Measurements from ENCODE around the gene AOAH. TPM values are rescaled to one million over a fixed set of nuclear protein-coding genes. Genes with fewer than 3 reads are reported as not detected.

Gene AOAH
- total and polyA plus RNA-seq, 9 of the 15 experiments (the other 6 are each of a cell fraction or from before 2014, with no cell fraction given), result not detected

GRCh38 chr7:36605261-36606051 is 118.8 kb downstream of the AOAH start (continued):
- TF ChIP-seq PRDM10 (IDR thresholded peaks at IDR 0.05; ENCODE audit: partially characterized antibody) (no peak), ZNF253 (CRISPR knock-in tag; conservative IDR thresholded peaks at IDR 0.05) (no peak), ZSCAN32 (CRISPR knock-in tag; IDR thresholded peaks at IDR 0.05) (no peak), C11orf30 (IDR thresholded peaks at IDR 0.05; ENCODE audit: low read depth) (no peak), PHF8 (IDR thresholded peaks at IDR 0.05; ENCODE audit: borderline replicate concordance, low read length) (no peak), ATF6 (CRISPR knock-in tag; IDR thresholded peaks at IDR 0.05) (no peak), ZEB2 (IDR thresholded peaks at IDR 0.05) (no peak)
